ENCODE measurements around the gene CRYZL1.
"Not testable (repeated sequence)": the region's sequence is repeated elsewhere in the genome, so short reads cannot be mapped to it uniquely, and the experiment has no call there.

CRYZL1 gene

GRCh38 chr21:33660406-33660805, 18.9 kb upstream of the CRYZL1 start:
- peak; percentile 18 for DNase-seq

- DNase-seq, result no peak
Measured at GRCh38 chr21:33659568-33659949, 18.0 kb upstream of the CRYZL1 start.

- DNase-seq, result no peak
Measured at GRCh38 chr21:33658919-33659567, 17.5 kb upstream of the CRYZL1 start.

GRCh38 chr21:33657124-33657820, 15.7 kb upstream of the CRYZL1 start:
- peak; percentile 70 for DNase-seq

GRCh38 chr21:33655588-33656221, 14.2 kb upstream of the CRYZL1 start:
- DNase-seq, result no peak

- no peak for DNase-seq
Measured at GRCh38 chr21:33654412-33654811, 12.9 kb upstream of the CRYZL1 start.

- DNase-seq, result no peak
Measured at GRCh38 chr21:33651965-33652680, 10.6 kb upstream of the CRYZL1 start.

- DNase-seq, result no peak
Measured at GRCh38 chr21:33650929-33651509, 9.5 kb upstream of the CRYZL1 start.

GRCh38 chr21:33650230-33650629, 8.7 kb upstream of the CRYZL1 start:
- no peak for DNase-seq

- no peak for DNase-seq
Measured at GRCh38 chr21:33648555-33648954, 7.0 kb upstream of the CRYZL1 start.

GRCh38 chr21:33647587-33647986, 6.0 kb upstream of the CRYZL1 start:
- DNase-seq, result no peak

- DNase-seq, result no peak
Measured at GRCh38 chr21:33645730-33646129, 4.2 kb upstream of the CRYZL1 start.

- DNase-seq, result peak; percentile 50
Measured at GRCh38 chr21:33644383-33645074, 3.0 kb upstream of the CRYZL1 start.

GRCh38 chr21:33643658-33644311, 2.2 kb upstream of the CRYZL1 start:
- no peak for DNase-seq

- no peak for DNase-seq
Measured at GRCh38 chr21:33642896-33643657, 1.5 kb upstream of the CRYZL1 start.

- DNase-seq, result peak; percentile 98
Measured at GRCh38 chr21:33642027-33642895, 720 bp upstream of the CRYZL1 start, which contains the start of gene ITSN1. ITSN1 (plus strand) TSS chr21:33642501; CDS start chr21:33718829, 76,328 bp downstream.

GRCh38 chr21:33640697-33641351, 717 bp downstream of the CRYZL1 start:
- no peak for DNase-seq

GRCh38 chr21:33634254-33634653, 7.3 kb downstream of the CRYZL1 start:
- DNase-seq, result no peak

GRCh38 chr21:33626151-33626550, 15.4 kb downstream of the CRYZL1 start:
- DNase-seq, result not testable (repeated sequence)

Data from GF-D8 (cell line).